Measurements from ENCODE around the gene MAML2. TPM values are rescaled to one million over a fixed set of nuclear protein-coding genes. Genes with fewer than 3 reads are reported as not detected.

The MAML2 gene
- total RNA-seq, 4 donors from 2014 or later = 34.3 to 58.8 (median 56.0) TPM

- TF ChIP-seq CTCF (IDR thresholded peaks at IDR 0.05; ENCODE audit: low read depth) = no peak
Observed at GRCh38 chr11:96127596-96127959, 215.4 kb downstream of the MAML2 start.

GRCh38 chr11:96126917-96127595, 215.9 kb downstream of the MAML2 start:
- no peak for TF ChIP-seq CTCF (IDR thresholded peaks at IDR 0.05; ENCODE audit: low read depth)

GRCh38 chr11:96125400-96125799, 217.6 kb downstream of the MAML2 start:
- no peak for TF ChIP-seq CTCF (IDR thresholded peaks at IDR 0.05; ENCODE audit: low read depth)

- no peak for TF ChIP-seq CTCF (IDR thresholded peaks at IDR 0.05; ENCODE audit: low read depth)
Observed at GRCh38 chr11:96124155-96124554, 218.8 kb downstream of the MAML2 start.

GRCh38 chr11:96123301-96123700, 219.7 kb downstream of the MAML2 start:
- no peak for TF ChIP-seq CTCF (IDR thresholded peaks at IDR 0.05; ENCODE audit: low read depth)

- TF ChIP-seq CTCF (IDR thresholded peaks at IDR 0.05; ENCODE audit: low read depth) = no peak
Observed at GRCh38 chr11:96122601-96123074, 220.4 kb downstream of the MAML2 start.

GRCh38 chr11:96119211-96119610, 223.8 kb downstream of the MAML2 start:
- no peak for TF ChIP-seq CTCF (IDR thresholded peaks at IDR 0.05; ENCODE audit: low read depth)
